Activated CD8-positive, alpha-beta T cell treated with anti-CD3 and anti-CD28 coated beads for 36 hours (primary cell): ENCODE measurements around the gene GNG4. TPM values are rescaled to one million over a fixed set of nuclear protein-coding genes. Genes with fewer than 3 reads are reported as not detected.
A peak's percentile ranks its signal among the peaks of the same experiment; 100 is the strongest.

Experiments used
- ATAC-seq: fragments of 200-7000 bp; cut with Tn5 transposase; one replicate; pipeline ENCODE4 v1.10.0; 2021; ENCODE audit warnings: mild to moderate bottlenecking, moderate library complexity
- CTCF ChIA-PET: fragments of 350-600 bp; sonication (Branson Sonifier 250); formaldehyde crosslinking; loops from one replicate; lab custom pipeline; 2021; ENCODE audit warnings: antibody characterized with exemption; lab: Charles Lee
- POLR2A ChIA-PET: fragments of 350-600 bp; sonication (Branson Sonifier 250); formaldehyde crosslinking; loops from one replicate; lab custom pipeline; 2021; ENCODE audit warnings: antibody characterized with exemption; lab: Charles Lee
- DNase-seq: peaks from one replicate; pipeline ENCODE4 v3.0.0-alpha.2; 2020
- H3K27ac Mint-ChIP-seq: one replicate; pipeline ENCODE4 v1.8.0; 2021; ENCODE audit warnings: mild to moderate bottlenecking, mixed read lengths
- H3K27me3 Mint-ChIP-seq: one replicate; pipeline ENCODE4 v1.8.0; 2021; ENCODE audit warnings: mixed read lengths
- H3K36me3 Mint-ChIP-seq: one replicate; pipeline ENCODE4 v1.8.0; 2021; ENCODE audit warnings: low read depth, mixed read lengths
- H3K4me1 Mint-ChIP-seq: one replicate; pipeline ENCODE4 v1.8.0; 2021; ENCODE audit warnings: low read depth, mixed read lengths
- H3K4me3 Mint-ChIP-seq: one replicate; pipeline ENCODE4 v1.8.0; 2021; ENCODE audit warnings: mild to moderate bottlenecking, moderate library complexity, mixed read lengths
- H3K9me3 Mint-ChIP-seq: one replicate; pipeline ENCODE4 v1.8.0; 2021; ENCODE audit warnings: mixed read lengths
- intact Hi-C: fragments of 100-400 bp; cut with micrococcal nuclease; formaldehyde crosslinking; loops from one replicate; pipeline ENCODE4 v1.10.0; 2022
- total RNA-seq, 2 experiments: library from RNA; stranded (reverse); gene quantifications; one replicate each; pipeline ENCODE4 v1.2.3, GENCODE V29; 2021
- TF ChIP-seq, protein P1 (sequence below): fragments of 200-600 bp; IDR thresholded peaks from one replicate; pipeline ENCODE4 v1.8.0; 2022; ENCODE audit warnings: antibody characterized with exemption, mild to moderate bottlenecking

Gene GNG4
- total RNA-seq, 2 experiments from 2014 or later, result 2.2 to 2.3 TPM

DNA sequence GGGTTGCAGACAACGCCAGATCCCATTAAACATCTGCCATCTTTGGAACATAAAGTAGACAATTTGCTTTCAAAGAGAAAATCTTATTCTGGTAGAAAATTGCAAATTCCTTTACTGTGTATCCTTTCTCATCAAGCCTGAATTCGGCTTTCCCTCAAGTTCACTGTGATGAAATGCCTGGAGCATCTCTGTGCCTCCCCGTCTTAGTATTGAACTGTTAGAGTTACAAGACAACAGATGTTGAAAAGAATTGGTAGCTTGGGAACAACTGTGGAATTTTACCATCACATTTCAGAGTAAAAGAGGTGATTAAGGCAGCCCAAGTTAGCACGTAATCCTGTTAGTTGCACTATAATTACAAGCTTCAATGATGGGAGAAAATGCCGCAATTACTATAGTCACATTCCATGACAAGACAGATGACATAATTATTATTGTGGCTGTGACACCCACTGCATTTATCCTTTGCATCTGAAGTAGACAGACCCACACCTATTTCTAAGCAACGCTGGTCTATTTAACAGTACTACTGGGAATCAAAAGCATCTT, 90.9 kb downstream of the GNG4 start:
- intact Hi-C loops, result no loop called here
- no peaks in the 10 kb centered on the region for H3K9me3 Mint-ChIP-seq
- H3K27me3 Mint-ChIP-seq, result no peaks in the 10 kb centered on the region
- ChIA-PET POLR2A (interaction anchor here (0.6 kb wide), 1 partner anchor 45 kb away, joined by 3 read pairs; no protein-coding TSS in a partner anchor), CTCF (interaction anchor here (1.3 to 2.4 kb wide), 2 partner anchors 27 to 42 kb away, joined by 3 to 7 read pairs; no protein-coding TSS in a partner anchor)
- ATAC-seq (no peak), DNase-seq (no peak)
- TF ChIP-seq, protein P1, sequence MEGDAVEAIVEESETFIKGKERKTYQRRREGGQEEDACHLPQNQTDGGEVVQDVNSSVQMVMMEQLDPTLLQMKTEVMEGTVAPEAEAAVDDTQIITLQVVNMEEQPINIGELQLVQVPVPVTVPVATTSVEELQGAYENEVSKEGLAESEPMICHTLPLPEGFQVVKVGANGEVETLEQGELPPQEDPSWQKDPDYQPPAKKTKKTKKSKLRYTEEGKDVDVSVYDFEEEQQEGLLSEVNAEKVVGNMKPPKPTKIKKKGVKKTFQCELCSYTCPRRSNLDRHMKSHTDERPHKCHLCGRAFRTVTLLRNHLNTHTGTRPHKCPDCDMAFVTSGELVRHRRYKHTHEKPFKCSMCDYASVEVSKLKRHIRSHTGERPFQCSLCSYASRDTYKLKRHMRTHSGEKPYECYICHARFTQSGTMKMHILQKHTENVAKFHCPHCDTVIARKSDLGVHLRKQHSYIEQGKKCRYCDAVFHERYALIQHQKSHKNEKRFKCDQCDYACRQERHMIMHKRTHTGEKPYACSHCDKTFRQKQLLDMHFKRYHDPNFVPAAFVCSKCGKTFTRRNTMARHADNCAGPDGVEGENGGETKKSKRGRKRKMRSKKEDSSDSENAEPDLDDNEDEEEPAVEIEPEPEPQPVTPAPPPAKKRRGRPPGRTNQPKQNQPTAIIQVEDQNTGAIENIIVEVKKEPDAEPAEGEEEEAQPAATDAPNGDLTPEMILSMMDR, result no peak
- no peaks in the 10 kb centered on the region for H3K4me1 Mint-ChIP-seq
- no peak overlapping the region for H3K4me3 Mint-ChIP-seq
- no peak overlapping the region for H3K27ac Mint-ChIP-seq
- H3K36me3 Mint-ChIP-seq, result no peaks in the 10 kb centered on the region

DNA sequence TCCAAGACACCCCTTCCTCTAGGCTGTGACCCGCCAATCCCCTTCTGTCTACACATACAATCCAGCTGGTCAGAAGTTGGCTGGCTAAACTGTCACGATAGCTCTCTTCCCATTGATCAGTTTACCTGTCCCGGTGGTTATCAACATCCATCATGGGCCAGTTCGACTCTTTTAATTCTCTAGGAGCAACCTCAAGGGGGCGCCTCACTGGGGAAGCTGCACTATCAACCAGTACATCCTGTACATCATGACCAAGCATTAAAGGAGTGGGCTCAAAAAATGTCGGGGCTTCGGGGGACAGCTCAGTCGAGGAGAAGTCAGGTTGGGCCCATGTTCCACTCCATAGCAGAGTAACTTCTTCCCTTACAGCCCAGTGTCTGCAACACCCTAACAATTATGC, 92.1 kb downstream of the GNG4 start:
- H3K4me1 Mint-ChIP-seq, result no peaks in the 10 kb centered on the region
- no peak for ATAC-seq
- ChIA-PET CTCF (interaction anchor here (0.9 to 2.4 kb wide), 7 partner anchors 10 to 175 kb away, joined by 3 to 7 read pairs (median 4); no protein-coding TSS in a partner anchor), POLR2A (no interaction called here)
- H3K27me3 Mint-ChIP-seq, result no peaks in the 10 kb centered on the region
- no peaks in the 10 kb centered on the region for H3K36me3 Mint-ChIP-seq
- no peaks in the 10 kb centered on the region for H3K9me3 Mint-ChIP-seq
- H3K27ac Mint-ChIP-seq, result no peak overlapping the region
- DNase-seq, result peak; percentile 54
- no peak overlapping the region for H3K4me3 Mint-ChIP-seq
- intact Hi-C loops, result no loop called here
- TF ChIP-seq, protein P1, result peak; percentile 45

DNA sequence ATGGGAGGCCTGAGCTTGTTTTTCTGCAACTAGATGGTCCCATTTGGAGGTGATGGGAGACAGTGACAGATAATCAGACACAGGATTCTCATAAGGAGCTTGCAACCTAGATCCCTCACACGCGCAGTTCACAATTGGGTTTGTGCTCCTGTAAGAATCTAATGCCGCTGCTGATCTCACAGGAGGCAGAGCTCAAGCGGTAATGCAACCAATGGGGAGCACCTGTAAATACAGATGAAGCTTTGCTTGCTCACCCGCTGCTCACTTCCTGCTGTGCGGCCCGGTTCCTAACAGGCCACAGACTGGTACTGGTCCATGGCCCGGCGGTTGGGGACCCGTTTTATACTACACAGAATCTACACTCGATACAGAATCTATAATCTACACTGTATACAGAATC, 92.8 kb downstream of the GNG4 start:
- intact Hi-C loops, result no loop called here

DNA sequence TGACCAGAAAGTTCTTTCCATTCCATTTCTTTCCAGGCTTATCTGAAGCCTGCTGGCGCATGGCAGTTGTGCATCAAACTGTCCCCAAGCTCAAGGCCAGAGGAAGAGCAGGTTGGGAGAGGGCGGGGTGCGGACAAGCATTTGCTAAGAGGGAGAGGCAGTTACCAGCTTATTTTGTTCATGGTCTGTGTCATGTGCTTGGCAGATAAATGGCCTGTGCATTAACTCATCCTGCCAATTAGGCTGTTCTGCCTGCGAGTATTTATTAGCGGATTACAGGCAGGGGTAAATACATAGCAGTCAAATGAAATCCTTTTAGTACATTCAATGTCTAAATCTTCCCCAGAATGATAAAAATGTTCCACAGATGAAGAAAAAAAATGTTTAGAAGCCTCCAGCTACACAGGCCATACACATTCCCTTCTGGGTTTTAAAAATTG, 96.5 kb downstream of the GNG4 start:
- intact Hi-C loops, result no loop called here
- no peaks in the 10 kb centered on the region for H3K36me3 Mint-ChIP-seq
- CTCF ChIA-PET, result no interaction called here
- peaks cover under 1% of the 10 kb centered on the region for H3K27me3 Mint-ChIP-seq
- POLR2A ChIA-PET, result no interaction called here
- no peak overlapping the region for H3K4me3 Mint-ChIP-seq
- TF ChIP-seq, protein P1, result no peak
- no peak overlapping the region for H3K27ac Mint-ChIP-seq
- ATAC-seq, result no peak
- H3K4me1 Mint-ChIP-seq, result no peaks in the 10 kb centered on the region
- no peak for DNase-seq
- no peaks in the 10 kb centered on the region for H3K9me3 Mint-ChIP-seq

More for the DNA sequence above, 92.8 kb downstream of the GNG4 start:
- no peak for ATAC-seq
- no peak overlapping the region for H3K27ac Mint-ChIP-seq
- POLR2A ChIA-PET, result no interaction called here
- no peaks in the 10 kb centered on the region for H3K9me3 Mint-ChIP-seq
- H3K4me3 Mint-ChIP-seq, result no peak overlapping the region
- CTCF ChIA-PET, result interaction anchor here (0.9 to 2.4 kb wide), 6 partner anchors 9 to 176 kb away, joined by 3 to 7 read pairs (median 4); no protein-coding TSS in a partner anchor
- DNase-seq, result no peak
- TF ChIP-seq, protein P1, result no peak
- no peaks in the 10 kb centered on the region for H3K27me3 Mint-ChIP-seq
- H3K4me1 Mint-ChIP-seq, result no peaks in the 10 kb centered on the region
- no peaks in the 10 kb centered on the region for H3K36me3 Mint-ChIP-seq

DNA sequence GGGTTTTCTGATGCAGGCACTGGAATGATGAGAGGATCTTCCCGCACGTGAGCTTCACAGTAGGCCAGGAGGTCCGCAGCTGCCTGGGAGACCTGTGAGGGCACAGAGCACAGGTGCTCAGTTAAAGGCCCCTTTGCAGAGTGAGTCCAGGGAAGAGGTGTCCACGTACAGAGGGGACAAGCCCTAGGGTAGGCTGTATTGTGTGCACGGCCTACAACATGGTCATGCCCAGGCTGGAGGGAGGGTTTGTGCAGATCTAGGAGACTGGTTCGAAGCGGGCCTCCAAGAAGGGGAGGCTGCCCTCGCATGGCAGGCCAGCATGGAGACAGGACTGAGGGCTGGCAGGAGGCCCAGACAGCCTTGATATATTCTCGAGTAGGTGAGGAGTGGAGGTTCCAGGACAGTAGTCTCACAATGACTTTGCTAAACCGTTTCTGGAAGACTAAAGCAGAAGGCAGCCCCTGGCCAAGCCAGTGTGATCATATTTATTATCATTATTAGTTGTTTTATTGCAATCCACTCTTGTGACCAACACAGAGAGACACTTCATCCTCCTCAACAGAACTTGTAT, 97.4 kb downstream of the GNG4 start:
- H3K27ac Mint-ChIP-seq, result no peak overlapping the region
- no peaks in the 10 kb centered on the region for H3K36me3 Mint-ChIP-seq
- ChIA-PET POLR2A (no interaction called here), CTCF (interaction anchor here (0.6 kb wide), 1 partner anchor 541 kb away, joined by 3 read pairs; no protein-coding TSS in a partner anchor)
- TF ChIP-seq, protein P1, result no peak
- no peaks in the 10 kb centered on the region for H3K9me3 Mint-ChIP-seq
- intact Hi-C loops, result no loop called here
- DNase-seq, result no peak
- H3K4me3 Mint-ChIP-seq, result no peak overlapping the region
- H3K27me3 Mint-ChIP-seq, result peaks cover 2% of the 10 kb centered on the region
- no peak for ATAC-seq
- no peaks in the 10 kb centered on the region for H3K4me1 Mint-ChIP-seq
